ENCODE results near the gene BTBD6. TPM values are rescaled to one million over a fixed set of nuclear protein-coding genes. Genes with fewer than 3 reads are reported as not detected.
"Not testable (repeated sequence)": the region's sequence is repeated elsewhere in the genome, so short reads cannot be mapped to it uniquely, and the experiment has no call there.

Gene BTBD6
- total RNA-seq, 1 donor from 2014 or later, result 31.9 TPM

- Mint-ChIP-seq H3K27ac (no peak overlapping the region), H3K27me3 (no peaks in the 10 kb centered on the region)
These were observed 23.0 kb downstream of the BTBD6 start for GRCh38 chr14:105271224-105271890.

DNA sequence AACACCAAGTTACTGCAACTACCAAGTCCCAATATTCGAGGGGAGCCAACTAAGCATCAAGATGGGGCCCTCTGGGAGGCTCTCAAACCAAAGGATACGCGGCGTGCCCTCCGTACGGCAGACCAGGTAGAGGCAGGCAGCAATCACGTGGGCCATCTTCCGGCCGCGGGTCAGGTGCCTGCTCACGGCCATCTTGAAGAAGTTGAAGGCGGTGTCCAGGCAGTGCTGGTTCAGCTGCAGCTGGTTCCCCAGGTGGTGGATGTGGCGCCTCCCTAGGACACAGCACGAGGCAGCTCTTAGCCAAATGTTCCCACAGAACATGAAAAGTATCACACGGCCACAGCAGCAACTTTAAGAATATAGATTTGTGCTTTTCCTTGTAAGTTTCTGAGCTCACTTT, 24.3 kb downstream of the BTBD6 start:
- TF ChIP-seq CTCF (IDR thresholded peaks at IDR 0.05; ENCODE audit: unreplicated experiment), result no peak
- DNase-seq (ENCODE audit: low spot score, unreplicated experiment), result no peak
- Mint-ChIP-seq H3K9me3 (ENCODE audit: low read depth) (no peaks in the 10 kb centered on the region), H3K4me3 (ENCODE audit: low read depth) (no peak overlapping the region), H3K27ac (no peak overlapping the region), H3K27me3 (no peaks in the 10 kb centered on the region), H3K36me3 (ENCODE audit: insufficient read depth) (peaks cover 2% of the 10 kb centered on the region), H3K4me1 (ENCODE audit: low read depth) (peaks cover 16% of the 10 kb centered on the region)

More at GRCh38 chr14:105271224-105271890, 23.0 kb downstream of the BTBD6 start:
- H3K4me1 Mint-ChIP-seq (ENCODE audit: low read depth), result peaks cover 16% of the 10 kb centered on the region
- no peaks in the 10 kb centered on the region for H3K9me3 Mint-ChIP-seq (ENCODE audit: low read depth)
- H3K36me3 Mint-ChIP-seq (ENCODE audit: insufficient read depth), result peaks cover 4% of the 10 kb centered on the region
- DNase-seq (ENCODE audit: low spot score, unreplicated experiment), result no peak
- no peak overlapping the region for H3K4me3 Mint-ChIP-seq (ENCODE audit: low read depth)
- TF ChIP-seq CTCF (IDR thresholded peaks at IDR 0.05; ENCODE audit: unreplicated experiment), result no peak

- Mint-ChIP-seq H3K4me1 (ENCODE audit: low read depth) (peaks cover 16% of the 10 kb centered on the region), H3K27ac (no peak overlapping the region), H3K9me3 (ENCODE audit: low read depth) (no peaks in the 10 kb centered on the region), H3K36me3 (ENCODE audit: insufficient read depth) (peaks cover 2% of the 10 kb centered on the region), H3K4me3 (ENCODE audit: low read depth) (no peak overlapping the region), H3K27me3 (no peaks in the 10 kb centered on the region)
- TF ChIP-seq CTCF (IDR thresholded peaks at IDR 0.05; ENCODE audit: unreplicated experiment), result no peak
- DNase-seq (ENCODE audit: low spot score, unreplicated experiment), result no peak
These were observed 24.7 kb downstream of the BTBD6 start for GRCh38 chr14:105273062-105273461.

DNA sequence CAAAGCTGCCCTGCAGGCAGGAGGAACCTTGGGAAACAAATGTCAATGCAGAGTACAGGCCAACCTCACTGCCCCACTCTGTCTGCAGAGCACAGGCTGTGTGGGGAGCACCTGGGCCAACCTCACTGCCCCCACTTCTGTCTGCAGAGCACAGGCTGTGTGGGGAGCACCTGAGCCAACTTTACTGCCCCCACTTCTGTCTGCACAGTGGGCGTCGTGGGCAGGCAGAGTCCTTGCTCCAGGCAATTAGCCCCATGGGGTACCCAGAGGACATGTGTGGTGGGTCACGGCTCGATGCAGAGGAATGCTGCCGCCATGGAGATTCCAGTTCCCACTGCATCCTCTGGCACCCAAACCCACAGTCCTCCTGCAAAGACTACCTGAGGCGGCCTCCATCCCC, 26.3 kb downstream of the BTBD6 start:
- TF ChIP-seq CTCF (IDR thresholded peaks at IDR 0.05; ENCODE audit: unreplicated experiment), result no peak
- Mint-ChIP-seq H3K27ac (no peak overlapping the region), H3K4me1 (ENCODE audit: low read depth) (peaks cover 16% of the 10 kb centered on the region), H3K9me3 (ENCODE audit: low read depth) (no peaks in the 10 kb centered on the region), H3K36me3 (ENCODE audit: insufficient read depth) (peaks cover 2% of the 10 kb centered on the region), H3K27me3 (no peaks in the 10 kb centered on the region), H3K4me3 (ENCODE audit: low read depth) (no peak overlapping the region)
- DNase-seq (ENCODE audit: low spot score, unreplicated experiment), result no peak

DNA sequence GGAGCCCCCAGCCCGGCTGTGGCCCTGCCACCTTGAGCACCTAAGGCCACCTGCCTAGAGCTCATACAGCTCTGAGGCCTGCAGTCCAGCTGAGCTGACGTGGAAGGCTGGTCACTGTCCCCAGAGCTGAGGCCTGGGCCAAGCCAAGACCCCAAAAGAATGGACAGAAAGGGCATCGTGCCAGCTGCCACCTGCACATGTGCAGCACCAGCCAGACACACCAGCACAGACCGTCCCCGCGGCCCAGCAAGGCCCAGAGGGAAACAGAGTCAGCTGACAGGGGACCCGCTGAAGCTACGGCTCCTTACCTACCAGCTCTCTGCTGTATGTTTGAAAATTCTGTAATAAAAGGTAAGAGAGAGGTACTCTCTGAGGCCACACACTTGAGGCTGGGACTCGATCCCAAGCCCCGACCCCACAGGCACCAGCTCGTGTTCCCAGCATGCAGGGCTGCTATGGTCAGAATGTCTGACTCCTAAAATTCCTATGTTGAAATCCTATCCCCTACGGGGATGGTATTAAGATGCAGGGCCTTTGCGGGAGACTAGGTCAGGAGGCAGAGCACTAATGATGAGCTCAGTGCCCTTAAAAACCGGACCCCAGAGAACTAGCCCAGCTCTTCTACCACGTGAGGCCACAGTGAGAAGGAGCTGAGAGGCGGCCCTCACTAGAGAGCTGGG, 27.1 kb downstream of the BTBD6 start:
- peaks cover 16% of the 10 kb centered on the region for H3K4me1 Mint-ChIP-seq (ENCODE audit: low read depth)
- peaks cover 2% of the 10 kb centered on the region for H3K36me3 Mint-ChIP-seq (ENCODE audit: insufficient read depth)
- DNase-seq (ENCODE audit: low spot score, unreplicated experiment), result no peak
- no peaks in the 10 kb centered on the region for H3K27me3 Mint-ChIP-seq
- H3K9me3 Mint-ChIP-seq (ENCODE audit: low read depth), result no peaks in the 10 kb centered on the region
- TF ChIP-seq CTCF (IDR thresholded peaks at IDR 0.05; ENCODE audit: unreplicated experiment), result no peak
- H3K4me3 Mint-ChIP-seq (ENCODE audit: low read depth), result no peak overlapping the region
- H3K27ac Mint-ChIP-seq, result no peak overlapping the region

DNA sequence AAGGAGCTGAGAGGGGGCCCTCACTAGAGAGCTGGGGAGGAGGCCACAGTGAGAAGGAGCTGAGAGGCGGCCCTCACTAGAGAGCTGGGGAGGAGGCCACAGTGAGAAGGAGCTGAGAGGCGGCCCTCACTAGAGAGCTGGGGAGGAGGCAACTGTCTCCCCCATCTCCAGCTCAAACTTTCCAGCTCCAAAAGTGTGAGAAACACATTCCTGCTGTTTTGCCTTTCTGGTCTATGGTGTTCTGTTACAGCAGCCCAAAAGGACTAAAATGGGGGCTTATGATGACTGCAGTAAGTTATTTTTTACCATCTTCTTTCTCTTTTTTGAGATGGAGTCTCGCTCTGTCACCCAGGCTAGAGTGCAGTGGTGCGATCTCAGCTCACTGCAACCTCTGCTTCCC, 29.1 kb downstream of the BTBD6 start:
- not testable (repeated sequence) for DNase-seq (ENCODE audit: low spot score, unreplicated experiment); H3K27ac Mint-ChIP-seq; H3K36me3 Mint-ChIP-seq (ENCODE audit: insufficient read depth); H3K9me3 Mint-ChIP-seq (ENCODE audit: low read depth); H3K27me3 Mint-ChIP-seq; H3K4me3 Mint-ChIP-seq (ENCODE audit: low read depth)
- H3K4me1 Mint-ChIP-seq (ENCODE audit: low read depth), result peaks cover 25% of the 10 kb centered on the region

Data from progenitor cell of endocrine pancreas (in vitro differentiated cells).